ENCODE results near the gene TMEM213.

The TMEM213 gene

GRCh38 chr7:138829335-138829734 is 31.5 kb downstream of the TMEM213 start:
- H3K4me3 ChIP-seq (ENCODE audit: low read depth, low read length): no peak overlapping the region
- ChIA-PET CTCF (no interaction called here), POLR2A (no interaction called here)
- DNase-seq (ENCODE audit: low read depth, low spot score): no peak
- TF ChIP-seq CTCF (IDR thresholded peaks at IDR 0.05; ENCODE audit: insufficient read depth, low read length, missing control alignments): no peak

GRCh38 chr7:138832966-138833365 is 35.2 kb downstream of the TMEM213 start:
- ChIA-PET POLR2A (no interaction called here), CTCF (no interaction called here)
- TF ChIP-seq CTCF (IDR thresholded peaks at IDR 0.05; ENCODE audit: insufficient read depth, low read length, missing control alignments): no peak
- DNase-seq (ENCODE audit: low read depth, low spot score): no peak
- no peak overlapping the region for H3K4me3 ChIP-seq (ENCODE audit: low read depth, low read length)

- TF ChIP-seq CTCF (IDR thresholded peaks at IDR 0.05; ENCODE audit: insufficient read depth, low read length, missing control alignments): no peak
- ChIA-PET CTCF (no interaction called here), POLR2A (no interaction called here)
- H3K4me3 ChIP-seq (ENCODE audit: low read depth, low read length): no peak overlapping the region
- DNase-seq (ENCODE audit: low read depth, low spot score): no peak
These were observed 35.8 kb downstream of the TMEM213 start for GRCh38 chr7:138833596-138833995.

- POLR2A ChIA-PET: no interaction called here
- TF ChIP-seq CTCF (IDR thresholded peaks at IDR 0.05; ENCODE audit: insufficient read depth, low read length, missing control alignments): no peak
- DNase-seq (ENCODE audit: low read depth, low spot score): no peak
- CTCF ChIA-PET: no interaction called here
- no peak overlapping the region for H3K4me3 ChIP-seq (ENCODE audit: low read depth, low read length)
These were observed 36.8 kb downstream of the TMEM213 start for GRCh38 chr7:138834583-138834982.

- no peak for TF ChIP-seq CTCF (IDR thresholded peaks at IDR 0.05; ENCODE audit: insufficient read depth, low read length, missing control alignments)
- DNase-seq (ENCODE audit: low read depth, low spot score): no peak
- H3K4me3 ChIP-seq (ENCODE audit: low read depth, low read length): no peak overlapping the region
- ChIA-PET POLR2A (no interaction called here), CTCF (no interaction called here)
These were observed 37.3 kb downstream of the TMEM213 start for GRCh38 chr7:138835087-138835486.

- ChIA-PET POLR2A (no interaction called here), CTCF (no interaction called here)
- no peak overlapping the region for H3K4me3 ChIP-seq (ENCODE audit: low read depth, low read length)
- no peak for TF ChIP-seq CTCF (IDR thresholded peaks at IDR 0.05; ENCODE audit: insufficient read depth, low read length, missing control alignments)
- no peak for DNase-seq (ENCODE audit: low read depth, low spot score)
These were observed 39.8 kb downstream of the TMEM213 start for GRCh38 chr7:138837627-138838026.
